ENCODE data around the gene BACH2.
"Not testable (repeated sequence)": the region's sequence is repeated elsewhere in the genome, so short reads cannot be mapped to it uniquely, and the experiment has no call there.

Gene BACH2

DNA sequence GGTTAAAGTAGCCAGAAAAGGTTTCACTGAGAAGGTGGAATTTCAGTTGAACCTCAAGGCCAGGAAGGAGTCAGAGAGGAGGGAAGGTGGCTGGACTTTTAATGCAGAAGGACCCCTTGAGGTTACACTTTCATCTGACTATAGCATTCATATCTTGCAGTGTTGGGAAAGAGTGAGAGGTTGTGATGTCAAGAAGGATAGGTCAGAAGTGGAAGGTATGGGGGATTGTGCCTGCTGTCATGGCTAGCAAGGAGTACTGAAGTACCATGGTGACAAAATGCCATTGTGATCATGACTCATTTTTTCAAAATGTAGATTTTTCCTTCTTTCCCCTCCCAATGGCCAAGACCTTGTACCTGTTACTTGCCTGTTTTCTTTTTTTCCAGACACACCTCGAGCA, 5.2 kb upstream of the BACH2 start:
- DNase-seq, result no peak

DNA sequence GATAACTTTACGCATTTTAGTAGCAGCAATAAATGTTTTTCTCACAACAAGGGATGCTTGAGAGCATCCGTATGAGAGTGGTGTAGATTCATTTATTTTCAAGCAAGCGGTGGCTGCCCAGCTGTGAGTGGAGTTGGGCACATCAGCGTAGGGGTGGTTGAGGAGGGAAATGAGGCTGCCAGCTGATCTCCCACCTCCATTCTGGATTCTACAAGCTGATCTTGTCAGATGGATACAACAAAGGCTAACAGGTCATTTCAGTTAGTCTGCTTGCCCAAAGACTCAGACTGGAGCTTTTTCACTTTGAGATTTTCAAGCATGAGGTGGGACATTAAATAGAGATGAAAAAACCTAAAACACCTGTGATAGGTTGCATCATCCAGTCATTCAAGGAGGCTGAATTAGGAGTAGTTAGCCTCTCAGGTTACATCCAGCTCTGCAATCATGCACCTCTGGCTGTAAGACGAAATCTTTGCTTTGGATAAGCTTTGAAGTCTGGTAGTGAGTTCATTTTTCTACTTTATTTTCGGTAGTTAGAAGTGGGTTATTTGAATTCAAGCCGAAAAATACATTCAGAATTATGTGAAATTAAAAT, 1.9 kb upstream of the BACH2 start:
- DNase-seq, result no peak

DNA sequence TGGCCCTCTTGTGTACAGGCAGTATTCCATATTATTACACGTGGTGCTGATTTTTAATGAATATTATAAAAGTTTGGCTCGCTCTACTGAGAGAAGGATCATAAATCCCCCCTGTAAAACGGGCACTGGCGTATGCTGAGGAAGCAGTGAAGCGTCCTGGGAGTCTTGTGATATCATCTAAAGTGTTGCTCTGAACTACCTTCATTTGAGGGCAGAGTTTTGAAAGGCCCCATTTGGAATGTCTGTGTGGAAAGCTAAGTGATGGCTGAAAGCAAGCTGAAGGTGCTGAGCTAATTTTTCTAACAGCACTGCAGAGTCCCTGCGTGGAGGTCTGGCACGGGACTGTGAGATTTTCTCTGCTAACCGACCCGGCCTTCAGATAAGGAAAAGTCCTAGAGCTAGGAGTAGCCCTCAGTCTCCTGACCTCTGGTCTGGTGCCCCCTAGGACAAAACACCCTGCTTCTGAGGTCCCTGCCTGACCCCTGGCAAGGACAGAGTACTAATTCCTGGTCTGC, 1.3 kb upstream of the BACH2 start:
- DNase-seq, result no peak

DNA sequence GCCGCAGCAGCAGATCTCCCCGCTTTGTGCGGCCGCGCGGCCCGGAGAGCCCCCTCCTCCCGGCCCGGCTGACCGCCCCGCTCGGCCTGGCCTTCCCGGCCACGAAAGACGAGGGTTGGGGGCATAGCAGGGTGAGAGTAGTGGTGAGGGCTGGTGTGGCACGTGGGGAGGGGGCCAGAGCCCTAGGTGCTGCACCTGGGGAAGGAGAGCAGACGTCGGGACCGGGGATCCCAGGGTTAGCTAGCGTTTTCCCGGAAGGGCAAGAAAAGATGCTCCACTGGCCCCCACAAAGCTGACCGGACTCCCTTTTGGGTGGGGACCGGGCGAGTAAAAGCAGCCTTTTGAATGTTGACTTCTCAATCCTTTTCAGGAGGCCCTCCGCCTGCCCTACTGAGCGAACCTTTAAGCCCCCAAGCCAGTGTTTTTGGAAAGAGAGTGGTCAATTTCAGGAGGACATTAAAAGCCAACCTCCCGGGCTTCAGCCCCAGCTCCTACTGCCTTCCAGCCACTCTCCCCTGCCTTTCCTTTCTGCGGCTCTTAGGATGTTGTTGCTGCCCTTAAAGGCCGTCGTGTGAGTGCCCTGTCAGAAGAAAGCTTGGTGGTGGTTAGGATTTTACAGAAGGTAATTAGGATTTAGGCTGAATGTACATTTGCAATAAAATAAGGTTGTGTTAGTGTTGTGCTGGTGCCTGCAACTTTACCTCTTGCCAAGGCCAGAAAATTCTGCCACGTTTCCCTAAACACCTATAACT, 648 bp upstream of the BACH2 start:
- no peak for DNase-seq

DNA sequence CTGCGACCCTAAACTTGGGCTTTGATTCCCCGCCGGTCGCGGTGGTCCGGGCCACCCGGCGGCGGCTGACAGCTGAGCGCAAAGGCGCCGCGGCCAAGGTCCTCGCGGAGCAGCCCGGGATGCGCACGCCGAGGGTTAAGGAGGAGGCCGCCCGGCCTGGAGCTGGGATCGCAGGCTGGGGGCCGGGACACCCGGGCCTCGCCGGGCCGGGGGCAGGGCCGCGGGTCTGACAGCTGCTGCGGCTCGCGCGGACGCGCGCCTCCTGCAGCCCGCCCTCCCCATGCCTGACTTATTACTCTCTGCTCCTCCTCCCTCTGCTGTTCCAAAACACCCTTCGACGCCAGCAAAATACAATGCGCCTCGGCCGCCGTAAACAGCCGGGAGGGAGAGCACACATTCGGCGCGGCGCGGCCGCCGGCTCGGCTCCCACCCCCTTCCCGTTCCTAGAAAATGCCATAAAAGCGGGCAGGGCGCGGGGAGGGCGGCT, 746 bp downstream of the BACH2 start:
- DNase-seq, result no peak

DNA sequence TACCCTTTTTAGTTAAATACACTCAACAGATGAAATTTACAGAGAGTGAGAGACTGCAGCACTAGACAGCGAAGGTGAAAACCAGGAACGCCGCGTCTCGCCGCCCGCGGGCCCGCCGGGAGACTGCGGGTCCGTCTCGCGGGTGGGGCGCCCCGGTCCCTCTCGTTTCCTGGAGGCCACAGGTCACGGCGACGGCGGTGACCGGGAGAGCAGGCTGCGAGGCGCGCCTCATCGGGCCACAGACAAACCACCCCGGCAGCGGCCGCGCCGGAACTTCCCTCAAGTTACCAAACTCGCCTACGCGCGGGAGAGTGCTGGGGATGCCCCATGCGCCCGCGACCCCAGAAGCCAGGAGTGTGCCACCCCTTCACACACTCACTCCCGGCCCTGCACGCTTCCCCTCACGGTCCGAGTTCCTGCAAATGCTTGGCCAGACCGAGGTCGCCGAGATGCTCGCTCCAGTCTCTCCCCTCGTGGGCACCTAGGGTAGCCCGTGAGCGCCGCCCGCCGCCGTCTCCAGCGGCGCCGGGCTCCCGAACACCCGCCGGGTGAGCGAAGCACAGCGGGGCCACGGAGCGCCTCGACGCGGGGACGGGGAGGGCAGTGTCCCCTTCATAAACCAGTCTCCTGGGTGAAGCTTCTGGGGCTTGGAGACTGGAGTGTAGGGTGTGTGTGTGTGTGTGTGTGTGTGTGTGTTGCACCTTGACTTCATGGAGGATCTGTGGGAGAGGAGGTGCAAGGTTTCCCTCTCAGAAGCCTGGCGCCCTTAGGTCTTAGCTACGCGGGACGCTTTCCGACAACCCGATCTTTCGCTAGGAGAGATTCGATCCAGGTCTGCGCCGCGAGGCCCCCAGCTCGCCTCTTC, 1.4 kb downstream of the BACH2 start:
- no peak for DNase-seq

DNA sequence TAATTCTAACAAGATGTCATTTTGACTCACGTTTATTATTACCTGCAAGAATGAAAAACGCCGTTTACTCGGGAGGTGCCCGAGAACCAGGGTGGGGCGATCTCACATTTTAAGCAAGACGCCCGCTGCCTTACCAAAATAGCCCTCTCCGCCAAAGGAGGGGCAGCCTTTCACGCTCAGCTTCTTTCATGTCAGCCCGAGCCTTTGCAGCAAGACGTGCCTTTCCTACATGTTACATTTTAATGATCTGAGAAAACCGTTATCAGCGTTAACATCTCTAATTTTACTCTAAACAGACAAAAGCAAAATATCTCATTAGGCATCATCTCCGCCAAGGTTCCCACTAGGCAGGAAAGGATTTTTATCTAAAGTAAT, 2.0 kb downstream of the BACH2 start:
- no peak for DNase-seq

DNA sequence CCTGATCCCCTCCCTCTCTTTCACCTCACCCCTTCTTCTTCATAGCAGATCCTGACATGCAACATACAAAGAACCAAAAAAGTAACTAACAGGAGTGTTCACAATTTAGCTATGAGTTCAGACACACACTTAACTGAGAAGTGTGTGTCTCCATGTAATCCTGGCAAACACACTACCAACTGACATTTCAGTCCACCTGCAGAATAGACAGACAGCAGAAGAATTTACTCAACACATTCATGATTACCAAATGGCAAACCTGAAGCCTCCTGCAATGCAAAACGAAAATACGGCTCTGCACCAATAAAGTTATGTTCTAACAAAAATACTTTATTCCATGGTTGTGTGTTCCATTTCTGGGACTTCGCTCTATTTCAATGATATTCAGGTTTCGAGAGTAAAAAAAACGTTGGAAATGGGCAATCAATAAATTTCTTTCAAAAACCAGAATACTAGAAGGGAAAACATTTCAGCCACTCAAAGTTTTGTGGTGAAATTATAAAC, 2.6 kb downstream of the BACH2 start:
- DNase-seq, result no peak

DNA sequence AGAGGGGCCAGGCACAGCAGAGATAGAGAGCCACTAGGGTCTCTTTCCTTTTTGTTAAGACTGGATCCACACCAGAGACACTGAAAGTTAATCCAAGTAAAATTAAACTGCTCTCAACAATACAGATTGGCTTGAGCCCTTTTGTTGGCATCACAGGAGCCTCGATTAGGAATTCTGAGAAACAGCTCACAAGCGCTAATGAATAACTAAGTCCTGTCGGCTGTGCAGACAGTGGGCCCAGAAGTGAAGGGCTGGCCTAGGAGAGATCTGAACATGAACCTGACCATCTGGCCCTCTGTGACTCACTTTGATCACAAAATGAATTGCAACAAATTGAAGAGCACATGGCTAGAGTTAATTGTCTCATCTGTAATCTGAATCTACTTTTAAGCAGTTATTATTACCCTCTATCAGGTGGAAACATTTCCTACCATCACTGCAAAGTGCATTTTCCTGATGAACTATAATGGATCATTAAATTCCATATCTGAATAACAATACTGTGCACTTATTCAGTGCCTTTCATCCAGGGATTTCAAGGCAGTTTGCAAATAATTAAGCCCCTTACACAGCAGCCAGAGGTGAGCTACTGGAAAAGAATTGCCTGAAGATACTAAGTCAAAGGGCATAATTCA, 3.2 kb downstream of the BACH2 start:
- no peak for DNase-seq

DNA sequence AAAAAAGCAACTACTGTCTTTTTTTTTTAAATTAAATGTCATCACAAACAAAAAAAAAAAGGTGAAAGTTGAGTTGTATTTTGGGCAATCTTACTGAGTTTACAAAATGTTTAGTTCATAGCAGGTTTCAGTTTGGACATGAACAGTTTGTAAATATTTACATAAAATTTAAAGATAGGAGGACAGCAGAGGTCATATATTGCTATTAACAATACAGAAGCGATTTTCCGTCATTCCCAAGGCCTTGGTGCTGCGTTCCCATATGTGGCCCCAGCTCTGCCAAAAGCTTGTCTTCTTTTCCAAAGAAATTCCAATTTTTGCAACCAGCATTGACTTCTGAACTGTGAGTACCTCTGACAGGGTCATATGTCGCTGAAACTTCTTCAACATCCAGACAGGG, 5.1 kb downstream of the BACH2 start:
- DNase-seq, result no peak

DNA sequence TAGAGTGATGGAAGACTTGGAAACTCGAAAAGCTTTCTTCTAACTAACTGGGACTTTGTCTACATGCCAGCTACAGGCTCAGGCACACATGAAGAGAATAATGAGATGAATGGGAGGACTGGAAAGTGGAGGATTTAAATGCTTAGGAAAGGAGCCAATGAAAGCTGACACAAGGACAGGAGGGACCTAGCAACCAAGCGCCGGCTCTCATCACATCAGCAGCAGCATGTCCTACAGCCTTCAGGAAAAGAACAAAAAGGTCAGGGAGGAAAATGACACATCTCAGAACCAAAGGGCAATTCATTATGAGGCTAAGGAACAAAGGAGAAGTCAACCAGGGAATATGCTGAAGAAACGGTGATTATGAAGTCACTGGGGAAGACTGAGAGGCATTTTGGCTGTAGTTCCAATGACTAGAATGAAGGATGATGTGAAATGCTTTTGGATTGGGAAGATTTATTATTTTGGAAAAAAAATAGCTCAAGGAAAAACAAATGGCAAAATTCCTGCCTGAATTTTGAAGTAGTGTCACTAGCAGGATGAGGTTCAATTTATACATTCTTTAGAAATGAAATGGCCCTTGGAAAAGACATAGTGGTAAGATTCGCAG, 5.7 kb downstream of the BACH2 start:
- DNase-seq, result no peak

DNA sequence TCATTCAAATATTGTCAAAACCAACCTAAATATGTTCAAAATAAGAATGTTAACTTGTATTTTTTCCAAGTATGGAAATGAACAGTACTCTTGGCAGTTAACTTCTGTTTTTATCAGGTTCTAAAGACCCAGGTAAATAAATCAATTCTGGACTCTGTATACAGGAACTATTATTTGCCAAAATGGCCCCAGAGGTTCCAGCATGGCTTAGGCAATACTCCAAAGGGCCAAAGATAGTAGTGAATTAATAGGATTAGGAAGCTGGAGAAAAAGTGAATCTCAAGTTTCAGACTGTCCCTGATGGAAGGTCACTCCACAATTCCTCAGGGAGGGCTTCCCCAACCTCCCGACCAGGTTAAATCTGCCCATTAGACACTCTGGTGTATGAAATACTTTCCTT, 6.7 kb downstream of the BACH2 start:
- no peak for DNase-seq

DNA sequence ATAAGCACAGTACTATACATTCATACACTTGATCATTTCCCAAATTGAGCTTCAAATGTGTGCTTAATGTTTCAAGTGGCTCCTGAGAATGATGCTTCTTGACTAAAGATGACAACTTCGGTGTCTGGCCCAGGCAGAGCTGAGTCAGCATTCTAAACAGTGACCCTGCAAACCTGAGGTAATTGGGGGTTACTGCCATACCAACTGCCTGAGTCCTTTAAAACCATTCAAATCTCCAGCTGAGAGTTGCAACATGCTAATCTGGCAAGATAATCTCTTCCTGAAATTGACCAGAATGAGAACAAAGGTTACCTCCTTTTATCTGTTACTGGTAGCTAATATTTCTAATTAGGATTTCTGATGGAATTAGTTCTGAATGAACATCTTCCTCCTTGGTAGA, 8.2 kb downstream of the BACH2 start:
- DNase-seq, result no peak

DNA sequence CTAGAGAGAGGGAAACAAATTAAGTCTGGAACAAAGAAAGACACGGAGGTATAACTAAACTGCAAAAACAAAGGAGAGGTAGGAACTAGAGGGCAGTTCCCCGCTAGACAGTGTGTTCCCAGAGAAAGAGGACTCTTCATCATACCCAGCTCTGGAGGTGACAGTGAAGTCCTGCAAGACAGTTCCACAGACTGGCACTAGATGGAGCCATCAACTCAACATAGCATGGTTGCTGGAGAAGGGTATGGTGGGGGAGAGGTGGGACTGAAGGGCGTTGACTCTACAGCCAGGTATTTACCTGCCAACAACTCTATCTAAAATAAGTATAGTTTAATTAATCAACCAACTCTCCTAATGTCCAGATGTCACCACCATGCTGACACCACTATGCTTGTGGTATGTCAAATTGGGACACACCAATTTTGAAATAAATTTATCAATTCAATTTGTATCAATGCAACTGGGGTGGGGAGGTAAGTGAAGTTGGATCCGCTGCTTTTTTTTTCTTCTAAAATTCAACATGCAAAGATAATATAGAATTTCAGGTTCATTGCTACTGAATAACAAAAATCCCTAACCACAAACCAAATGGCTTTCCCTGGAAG, 9.7 kb downstream of the BACH2 start:
- DNase-seq, result no peak

DNA sequence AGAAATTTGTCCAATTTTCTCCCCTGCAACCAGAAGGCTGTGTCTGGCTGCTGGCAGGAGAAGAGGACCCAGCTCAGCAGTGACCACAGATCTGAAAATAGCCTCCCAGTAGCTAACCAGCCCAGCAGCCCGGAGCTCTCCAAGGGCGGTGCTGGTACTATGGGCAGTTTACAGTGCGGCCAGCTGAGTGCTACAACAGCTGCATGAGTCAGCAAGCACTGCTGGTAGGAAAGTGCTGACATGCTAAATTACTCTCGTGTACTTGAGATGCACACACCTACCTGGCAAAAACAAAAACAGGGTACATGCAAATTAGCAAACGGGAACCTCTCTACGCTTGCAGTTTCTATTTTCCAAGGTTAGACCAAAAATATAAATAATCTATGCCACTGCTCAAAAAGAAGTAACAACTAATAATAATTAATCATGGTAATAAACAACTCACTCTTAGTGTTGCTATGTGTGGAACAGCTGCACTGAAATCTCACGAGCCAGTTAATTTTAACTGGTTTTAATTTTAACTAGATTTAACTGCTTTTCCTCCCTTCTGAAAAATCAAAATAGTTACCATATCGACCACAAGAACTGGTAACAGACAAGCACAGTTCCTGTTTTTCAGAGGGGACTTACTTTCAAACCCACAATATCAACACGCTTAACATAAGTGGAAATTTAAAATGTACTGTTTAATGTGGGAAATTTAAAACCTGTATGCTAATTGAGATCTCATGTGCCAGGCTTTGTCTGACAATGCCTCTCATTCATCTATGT, 10.8 kb downstream of the BACH2 start:
- DNase-seq, result peak; percentile 16

DNA sequence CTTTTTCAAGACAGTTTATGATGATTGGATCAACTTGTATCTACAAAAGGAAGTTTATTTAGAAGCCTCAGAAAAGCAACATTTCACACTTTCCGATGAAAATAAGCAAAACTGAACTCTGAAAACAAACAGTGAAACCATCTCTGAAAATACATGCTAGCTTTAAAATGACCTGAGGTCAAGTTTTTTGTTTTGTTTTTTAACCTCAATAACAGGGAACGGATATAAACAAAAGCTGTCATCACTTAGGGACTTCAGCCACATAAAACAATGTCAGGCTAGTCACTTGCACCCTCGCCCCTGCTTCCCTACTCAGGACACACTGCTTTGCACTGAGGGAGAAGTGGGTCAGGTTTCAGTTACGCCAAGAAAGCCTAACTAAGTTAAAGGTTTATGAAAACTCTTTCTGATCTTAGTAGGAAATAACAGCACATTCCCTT, 11.6 kb downstream of the BACH2 start:
- no peak for DNase-seq

DNA sequence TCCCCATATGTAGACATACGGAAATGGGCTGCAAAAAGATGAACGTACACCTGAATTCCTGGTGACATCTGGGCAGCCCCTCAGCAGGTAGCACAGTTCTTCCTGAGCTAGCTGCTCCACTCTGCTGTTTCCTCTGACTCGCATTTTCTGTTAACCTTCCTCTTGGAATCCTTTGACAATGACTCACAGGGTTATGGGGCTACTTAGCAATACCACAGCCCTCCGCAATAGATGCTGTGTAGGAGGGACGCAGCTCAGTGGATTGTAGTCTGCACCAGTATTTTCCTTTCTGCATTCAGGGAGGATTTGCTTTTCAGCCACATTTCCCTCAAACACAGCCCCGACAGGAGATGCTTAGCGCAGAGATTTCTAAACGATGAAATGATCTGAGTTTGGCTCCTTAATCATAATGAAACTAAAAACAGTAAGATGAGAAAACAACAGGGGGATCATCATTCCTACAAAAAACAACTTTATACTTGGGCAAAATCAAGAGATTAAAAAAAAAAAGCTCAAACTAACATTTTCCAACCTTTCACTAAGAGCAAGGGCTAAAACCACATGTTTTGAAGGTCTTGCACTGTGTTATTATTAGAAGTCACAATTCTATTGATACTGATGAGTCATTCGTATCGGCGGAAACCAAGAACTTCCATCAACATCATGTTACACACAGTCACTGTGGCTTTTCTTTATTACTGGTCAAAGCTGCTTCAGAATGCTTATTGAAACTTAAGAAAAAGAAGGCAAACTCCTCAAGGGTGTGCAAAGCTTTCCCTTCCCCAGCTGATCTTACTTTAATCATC, 12.2 kb downstream of the BACH2 start:
- peak; percentile 8 for DNase-seq

DNA sequence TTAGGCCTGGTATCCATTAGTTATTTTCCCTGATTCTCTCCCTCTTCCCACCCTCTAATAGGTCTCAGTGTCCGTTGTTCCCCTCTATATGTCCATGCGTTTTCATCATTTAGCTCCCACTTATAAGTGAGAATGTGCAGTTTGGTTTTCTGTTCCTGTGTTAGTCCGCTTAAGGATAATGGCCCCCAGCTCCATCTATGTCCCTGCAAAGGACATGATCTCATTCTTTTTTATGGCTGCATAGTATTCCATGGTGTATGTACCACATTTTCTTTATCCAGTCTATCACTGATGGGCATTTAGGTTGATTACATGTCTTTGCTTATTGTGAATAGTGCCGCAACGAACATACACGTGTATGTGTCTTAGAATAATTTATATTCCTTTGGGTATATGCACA, 14.4 kb downstream of the BACH2 start:
- DNase-seq, result not testable (repeated sequence)

DNA sequence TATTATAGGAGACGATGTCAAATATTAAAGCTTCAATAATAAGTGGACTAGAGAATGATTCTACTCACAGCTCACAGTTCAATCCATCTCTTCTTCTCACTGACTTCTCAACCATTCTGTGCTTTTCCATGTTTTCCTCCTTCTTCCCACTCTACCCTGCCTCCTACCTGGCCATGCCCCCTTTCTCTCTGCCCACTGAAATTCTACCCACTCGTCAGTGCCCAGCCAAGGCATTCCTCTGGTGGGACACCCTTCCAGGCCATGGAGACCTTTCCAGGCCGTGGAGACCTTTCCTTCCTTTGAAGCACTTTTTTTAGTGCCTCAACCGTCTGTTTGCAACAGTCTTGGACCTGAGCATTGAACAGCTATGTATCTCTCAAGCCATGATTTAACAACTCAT, 18.5 kb downstream of the BACH2 start:
- no peak for DNase-seq

DNA sequence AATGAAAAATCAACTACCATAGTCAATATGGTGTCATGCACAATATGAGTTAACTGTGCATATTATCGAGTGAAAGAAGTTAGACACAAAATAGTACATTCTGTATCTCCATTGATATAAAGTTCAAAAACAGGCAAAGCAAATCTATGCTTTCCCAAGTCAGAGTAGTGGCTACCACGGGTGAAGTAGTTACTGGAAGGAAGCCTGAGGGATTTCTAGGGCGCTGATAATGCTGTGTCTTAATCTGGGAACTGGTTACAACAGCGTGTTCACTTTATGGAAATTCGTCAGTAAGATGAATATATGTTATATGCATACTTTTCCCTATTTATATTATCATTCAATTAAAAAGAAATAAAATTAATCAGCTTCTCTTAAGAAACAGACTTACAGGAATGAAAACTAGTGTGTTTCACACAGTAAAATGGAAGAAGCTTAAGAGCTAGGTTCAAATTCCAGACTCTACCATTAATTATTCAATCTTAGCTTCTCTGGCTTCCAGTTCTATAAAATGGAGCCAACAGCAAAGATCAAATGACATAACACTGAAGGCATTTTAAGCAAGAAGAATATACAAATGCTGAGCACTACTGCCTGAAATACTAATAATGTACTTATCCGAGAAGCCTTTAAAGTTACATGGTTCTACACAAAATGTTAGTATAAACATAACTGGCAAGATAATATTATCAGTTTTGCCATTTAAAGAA, 19.2 kb downstream of the BACH2 start:
- DNase-seq, result no peak
